Ammon's horn (tissue), 1 donor: ENCODE results near the gene LRP1-AS.

Experiments used
- DNase-seq: peaks from one replicate; pipeline ENCODE4 v3.0.0-alpha.2; 2016; ENCODE audit warnings: low spot score

LRP1-AS gene

GRCh38 chr12:57119294-57120085, 27.9 kb downstream of the LRP1-AS start:
- DNase-seq = no peak

- DNase-seq = no peak
Measured at GRCh38 chr12:57118711-57119271, 28.6 kb downstream of the LRP1-AS start.

GRCh38 chr12:57116580-57117281, 30.7 kb downstream of the LRP1-AS start:
- no peak for DNase-seq

GRCh38 chr12:57112492-57113294, 34.7 kb downstream of the LRP1-AS start:
- DNase-seq = peak; percentile 87

- DNase-seq = peak; percentile 80
Measured at GRCh38 chr12:57111031-57111734, 36.2 kb downstream of the LRP1-AS start, which contains the start of gene STAT6. STAT6 (minus strand) TSS chr12:57111362; CDS start chr12:57108278, 3,084 bp downstream.

- DNase-seq = no peak
Measured at GRCh38 chr12:57110104-57111030, 37.1 kb downstream of the LRP1-AS start.

- no peak for DNase-seq
Measured at GRCh38 chr12:57109207-57110103, 38.0 kb downstream of the LRP1-AS start.

GRCh38 chr12:57107456-57108155, 39.8 kb downstream of the LRP1-AS start:
- DNase-seq = no peak

GRCh38 chr12:57106021-57106708, 41.3 kb downstream of the LRP1-AS start:
- DNase-seq = no peak

- no peak for DNase-seq
Measured at GRCh38 chr12:57105011-57105753, 42.2 kb downstream of the LRP1-AS start.

GRCh38 chr12:57104292-57104910, 43.0 kb downstream of the LRP1-AS start:
- DNase-seq = no peak

- no peak for DNase-seq
Measured at GRCh38 chr12:57103856-57104255, 43.6 kb downstream of the LRP1-AS start.

- DNase-seq = no peak
Measured at GRCh38 chr12:57101892-57102695, 45.3 kb downstream of the LRP1-AS start.

- no peak for DNase-seq
Measured at GRCh38 chr12:57099766-57100165, 47.7 kb downstream of the LRP1-AS start.

- DNase-seq = no peak
Measured at GRCh38 chr12:57099047-57099714, 48.2 kb downstream of the LRP1-AS start.
